ENCODE data around the gene CEP85.

The CEP85 gene

DNA sequence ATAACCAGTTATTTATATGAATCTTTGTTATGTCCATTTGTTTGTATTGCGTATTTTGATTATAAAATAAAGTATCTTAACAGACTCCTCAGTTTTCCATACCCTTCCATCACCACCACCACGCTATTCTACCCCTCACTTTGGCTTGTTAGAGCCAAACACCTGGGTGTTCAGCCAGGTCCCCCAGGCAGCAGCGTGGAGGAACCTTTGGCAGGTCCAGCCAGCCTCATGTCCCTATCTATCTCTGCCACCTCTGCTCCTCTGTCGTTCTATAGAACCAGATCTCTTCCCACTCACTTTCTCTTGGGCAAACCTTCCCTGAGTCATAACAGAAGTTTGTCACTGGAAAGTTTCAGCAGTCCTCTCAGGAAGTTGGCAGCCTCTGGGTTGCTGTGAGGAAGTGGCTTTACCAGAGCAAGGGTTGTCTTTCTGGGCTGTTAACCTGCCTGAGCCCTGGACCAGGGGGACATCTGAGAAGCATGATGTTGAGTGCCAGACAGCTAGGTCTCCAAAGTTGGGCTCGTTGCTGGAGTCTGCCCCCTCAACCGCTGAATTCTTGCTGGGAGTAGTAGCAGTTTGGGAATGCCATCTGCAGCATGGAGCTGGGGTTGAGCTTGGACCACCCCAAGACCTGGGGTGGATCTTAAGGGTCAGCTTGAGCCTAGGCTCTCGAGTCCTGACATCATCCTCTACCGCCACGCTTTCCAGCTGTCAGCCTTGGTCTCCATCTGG lies 44.9 kb downstream of the CEP85 start:
- DNase-seq, result peak; percentile 39

DNA sequence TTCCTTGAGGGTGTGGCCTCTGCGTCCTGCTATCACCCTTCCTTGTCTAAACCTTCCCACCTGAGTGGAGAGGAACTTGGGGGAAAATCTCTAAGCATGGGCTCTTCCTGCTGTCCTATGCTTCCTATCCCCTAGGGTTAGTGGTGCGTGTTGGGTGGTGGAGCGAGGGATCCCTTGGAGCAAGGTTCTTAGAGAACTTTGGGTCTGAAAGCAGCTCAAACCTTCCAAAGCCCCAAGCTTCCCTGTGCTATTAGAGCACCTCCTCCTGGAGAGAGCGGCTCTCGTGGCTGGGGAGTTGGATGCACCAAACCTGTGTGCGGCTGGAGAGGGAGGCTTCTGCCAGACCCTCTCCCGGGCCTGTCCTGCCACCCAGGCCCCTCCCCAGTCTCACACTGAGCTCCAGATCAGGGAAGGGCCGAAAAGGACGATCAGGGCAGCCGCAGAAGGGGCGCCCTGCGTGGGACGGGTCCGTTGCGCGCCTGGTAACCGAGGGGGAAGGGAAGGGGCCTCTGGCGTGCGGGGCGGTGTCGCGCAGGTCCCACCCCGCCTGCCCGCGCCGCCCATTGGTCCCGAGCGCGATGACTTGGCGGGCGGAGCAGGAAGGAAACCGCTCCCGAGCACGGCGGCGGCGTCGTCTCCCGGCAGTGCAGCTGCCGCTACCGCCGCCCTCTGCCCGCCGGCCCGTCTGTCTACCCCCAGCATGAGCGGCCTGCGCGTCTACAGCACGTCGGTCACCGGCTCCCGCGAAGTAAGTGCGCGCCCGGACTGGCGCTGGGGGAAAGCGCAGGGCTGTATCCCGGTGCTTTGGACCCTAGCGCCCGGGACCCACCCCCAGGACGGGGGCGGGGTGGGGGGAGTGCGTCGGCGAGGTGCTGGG lies 45.7 kb downstream of the CEP85 start, which contains the start of gene SH3BGRL3:
Gene SH3BGRL3, plus strand, starts transcription at position 631 of the 877 bp plus-strand sequence. Its CDS starts 70 bp downstream, at position 701.
- DNase-seq, result peak; percentile 87

DNA sequence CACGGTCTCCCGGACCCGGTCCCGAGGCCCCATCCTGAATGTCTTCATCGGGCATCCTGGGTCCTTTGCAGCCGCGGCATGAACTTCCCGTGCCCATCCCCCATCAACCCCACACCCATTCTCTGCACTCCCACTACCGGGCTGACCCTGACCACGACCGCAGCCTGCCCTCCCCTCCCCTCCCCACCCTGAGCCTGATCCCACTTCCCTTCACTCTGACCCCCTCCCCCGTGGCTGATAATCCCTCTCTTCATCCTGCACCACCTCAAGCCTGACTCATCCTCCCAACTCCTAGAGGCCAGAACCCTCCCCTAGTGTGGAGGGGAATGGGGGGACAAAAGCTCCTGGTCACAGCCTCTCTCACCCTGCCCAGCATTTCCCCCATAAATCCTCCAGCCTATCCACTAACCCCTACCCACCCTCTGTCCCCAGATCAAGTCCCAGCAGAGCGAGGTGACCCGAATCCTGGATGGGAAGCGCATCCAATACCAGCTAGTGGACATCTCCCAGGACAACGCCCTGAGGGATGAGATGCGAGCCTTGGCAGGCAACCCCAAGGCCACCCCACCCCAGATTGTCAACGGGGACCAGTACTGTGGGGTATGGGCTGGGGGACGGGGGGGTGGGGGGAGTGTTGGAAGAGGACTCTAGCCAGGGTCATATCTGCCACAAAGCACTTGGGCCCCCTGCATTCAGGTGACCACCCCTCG lies 46.5 kb downstream of the CEP85 start:
- DNase-seq, result peak; percentile 30

DNA sequence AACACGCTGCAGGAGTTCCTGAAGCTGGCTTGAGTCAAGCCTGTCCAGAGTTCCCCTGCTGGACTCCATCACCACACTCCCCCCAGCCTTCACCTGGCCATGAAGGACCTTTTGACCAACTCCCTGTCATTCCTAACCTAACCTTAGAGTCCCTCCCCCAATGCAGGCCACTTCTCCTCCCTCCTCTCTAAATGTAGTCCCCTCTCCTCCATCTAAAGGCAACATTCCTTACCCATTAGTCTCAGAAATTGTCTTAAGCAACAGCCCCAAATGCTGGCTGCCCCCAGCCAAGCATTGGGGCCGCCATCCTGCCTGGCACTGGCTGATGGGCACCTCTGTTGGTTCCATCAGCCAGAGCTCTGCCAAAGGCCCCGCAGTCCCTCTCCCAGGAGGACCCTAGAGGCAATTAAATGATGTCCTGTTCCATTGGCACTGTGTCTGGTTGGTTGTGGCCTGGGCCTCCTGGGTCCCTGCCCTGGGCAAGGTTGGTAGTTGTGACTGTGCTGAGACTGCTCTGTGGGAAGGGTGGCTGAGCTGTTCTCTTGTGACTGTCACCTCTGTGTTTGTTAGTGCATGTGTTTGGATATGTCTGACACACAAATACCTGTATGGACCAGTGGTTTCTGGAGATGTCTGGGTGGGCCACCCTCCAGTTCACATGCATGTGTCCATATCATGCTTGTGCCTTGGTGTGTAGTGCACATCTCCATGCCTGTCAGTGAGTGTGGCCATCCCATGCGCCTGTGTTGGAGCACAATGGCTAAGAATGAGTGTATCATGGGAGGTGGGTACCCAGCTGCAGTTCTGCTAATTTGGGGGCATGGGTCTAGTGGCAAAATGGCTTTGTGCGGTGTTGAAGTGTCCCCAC lies 47.3 kb downstream of the CEP85 start:
- DNase-seq, result no peak

DNA sequence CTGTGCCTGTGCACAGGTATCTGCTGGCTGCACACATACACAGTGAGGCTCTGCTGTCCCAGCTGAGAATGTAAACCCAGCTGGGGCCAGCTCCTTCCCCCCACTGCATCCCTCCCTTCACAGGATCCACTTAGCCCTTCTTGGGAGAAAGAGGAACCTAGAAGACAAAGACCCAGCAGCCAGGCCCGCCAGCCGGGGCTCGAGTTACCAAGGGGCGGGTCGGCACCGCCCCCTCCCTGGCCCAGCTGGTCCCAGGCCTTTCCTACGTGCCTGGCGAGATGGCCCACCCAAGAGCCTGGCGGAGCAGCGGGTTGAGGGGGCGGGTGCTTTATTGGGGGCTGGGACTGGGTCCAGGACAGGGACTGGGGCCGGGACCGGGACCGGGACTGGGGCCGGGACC lies 48.0 kb downstream of the CEP85 start:
- DNase-seq, result no peak

DNA sequence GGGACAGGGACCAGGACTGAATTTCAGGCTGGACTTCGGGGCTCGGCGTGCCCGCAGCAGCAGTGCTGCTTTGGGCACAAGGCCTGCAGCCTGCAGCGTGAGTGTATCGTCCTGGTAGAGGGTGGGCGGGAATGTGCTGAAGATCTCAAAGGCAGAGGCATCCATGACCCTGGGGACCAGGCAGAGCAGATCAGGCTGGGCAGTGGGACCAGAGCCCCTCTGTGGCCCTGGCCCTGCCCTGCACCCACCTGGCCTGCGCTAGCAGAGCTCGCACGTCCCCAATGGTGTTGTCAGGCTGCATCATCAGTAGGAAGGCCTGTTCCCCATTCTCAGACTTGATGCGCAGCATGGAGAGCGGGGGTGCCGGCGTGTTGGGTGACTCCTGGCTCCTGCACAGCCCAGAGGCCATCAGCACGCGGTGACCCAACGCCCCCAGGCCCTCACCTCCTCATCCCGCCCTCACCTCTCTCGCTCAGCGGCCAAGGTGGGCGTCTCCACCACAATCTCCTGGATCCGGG lies 48.5 kb downstream of the CEP85 start:
- DNase-seq, result no peak

DNA sequence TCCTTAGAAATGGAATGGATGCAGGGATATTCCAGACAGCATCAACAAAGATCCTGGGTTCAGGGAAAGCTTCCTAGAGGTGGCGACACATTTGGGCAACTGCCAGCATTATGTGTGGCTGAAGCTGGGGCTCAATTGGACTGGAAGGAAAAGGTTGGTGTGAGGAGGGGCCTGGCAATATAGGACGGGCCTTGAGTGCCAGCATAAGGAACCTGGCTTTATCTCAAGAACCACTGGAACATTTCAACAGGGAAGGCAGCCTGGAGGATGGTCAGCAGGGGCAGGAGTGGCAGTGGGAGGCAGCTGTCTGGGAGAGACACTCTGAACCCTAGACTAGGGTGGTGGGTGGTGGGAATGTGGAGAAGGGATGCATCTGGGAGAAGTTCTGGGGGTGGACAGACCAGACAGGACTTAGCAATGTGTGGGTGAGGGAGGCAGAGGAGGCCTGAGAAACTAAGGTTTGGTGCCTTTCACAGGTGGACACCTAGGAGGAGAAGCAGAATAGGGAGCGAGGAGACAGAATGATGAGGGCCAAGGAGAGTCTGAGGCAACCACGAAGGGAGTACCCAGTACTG lies 49.4 kb downstream of the CEP85 start:
- no peak for DNase-seq

DNA sequence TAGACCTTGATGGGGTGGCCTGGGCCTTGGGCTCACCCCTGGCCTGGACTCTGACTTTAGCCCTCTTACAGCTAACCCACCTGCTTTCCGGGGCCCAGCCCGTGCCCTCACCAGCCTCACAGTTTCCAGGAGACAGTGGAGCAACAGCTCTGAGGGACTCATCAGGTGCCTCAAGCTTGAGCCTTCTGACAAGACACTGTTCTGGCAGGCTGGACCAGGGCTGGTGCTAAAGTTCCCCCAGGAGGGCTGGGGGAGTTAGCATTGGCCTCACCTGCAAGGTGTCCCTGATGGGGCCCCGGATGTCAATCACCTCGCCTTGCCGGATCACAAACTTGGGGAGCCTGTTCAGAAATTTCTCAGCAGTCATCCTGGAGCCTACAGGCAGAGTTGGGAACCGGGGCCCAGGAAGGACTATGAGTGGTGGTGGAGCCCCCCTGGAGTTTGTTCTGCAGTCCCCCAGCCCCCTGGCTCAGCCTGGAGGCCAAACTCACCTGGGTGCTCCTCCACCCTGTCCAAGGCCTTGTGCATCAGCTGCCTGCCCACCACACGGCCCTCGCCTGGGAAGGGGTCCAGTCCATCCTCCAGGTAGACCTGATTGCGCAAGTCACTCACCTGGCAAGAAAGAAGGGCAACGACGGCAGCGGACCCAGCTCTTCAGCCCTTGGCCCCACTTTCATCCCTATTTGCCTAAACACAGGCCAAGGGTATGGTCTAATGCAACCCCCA lies 50.0 kb downstream of the CEP85 start:
- DNase-seq, result no peak

DNA sequence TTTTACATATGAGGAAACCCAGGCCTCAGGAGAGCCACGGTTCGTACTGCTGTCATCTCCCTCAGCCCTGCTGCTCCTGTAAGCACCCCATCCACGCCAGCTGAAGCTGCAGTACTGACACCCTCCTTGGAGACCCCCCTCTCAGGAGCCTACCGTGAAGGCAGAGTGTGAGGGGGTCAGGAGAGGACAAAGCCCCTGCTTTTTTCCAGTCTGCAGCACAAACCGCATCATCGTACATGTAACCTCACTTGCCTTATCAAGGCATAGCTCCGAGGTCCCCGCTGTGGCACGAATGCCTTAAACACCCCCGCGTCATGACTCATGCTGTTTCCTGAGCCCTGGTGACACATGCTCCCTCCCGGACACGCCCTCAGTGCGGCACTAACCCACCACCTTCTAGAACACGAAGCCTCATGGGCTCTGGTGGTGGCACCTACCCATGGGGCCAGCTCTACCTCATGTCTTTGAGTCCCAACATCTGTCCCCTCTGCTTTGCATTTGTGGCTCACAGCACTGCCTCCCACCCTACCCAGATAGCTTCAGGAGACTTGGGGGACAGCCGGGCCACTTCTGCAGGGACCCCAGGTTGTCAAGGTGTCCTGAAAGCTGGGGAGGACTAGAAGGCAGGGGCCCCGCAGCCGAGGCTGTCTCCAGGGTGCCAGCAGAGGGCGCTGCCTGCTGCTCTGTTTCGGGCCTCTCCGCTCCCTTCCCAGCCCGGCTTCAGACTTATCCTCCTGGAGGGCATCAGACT lies 50.8 kb downstream of the CEP85 start:
- DNase-seq, result peak; percentile 92

DNA sequence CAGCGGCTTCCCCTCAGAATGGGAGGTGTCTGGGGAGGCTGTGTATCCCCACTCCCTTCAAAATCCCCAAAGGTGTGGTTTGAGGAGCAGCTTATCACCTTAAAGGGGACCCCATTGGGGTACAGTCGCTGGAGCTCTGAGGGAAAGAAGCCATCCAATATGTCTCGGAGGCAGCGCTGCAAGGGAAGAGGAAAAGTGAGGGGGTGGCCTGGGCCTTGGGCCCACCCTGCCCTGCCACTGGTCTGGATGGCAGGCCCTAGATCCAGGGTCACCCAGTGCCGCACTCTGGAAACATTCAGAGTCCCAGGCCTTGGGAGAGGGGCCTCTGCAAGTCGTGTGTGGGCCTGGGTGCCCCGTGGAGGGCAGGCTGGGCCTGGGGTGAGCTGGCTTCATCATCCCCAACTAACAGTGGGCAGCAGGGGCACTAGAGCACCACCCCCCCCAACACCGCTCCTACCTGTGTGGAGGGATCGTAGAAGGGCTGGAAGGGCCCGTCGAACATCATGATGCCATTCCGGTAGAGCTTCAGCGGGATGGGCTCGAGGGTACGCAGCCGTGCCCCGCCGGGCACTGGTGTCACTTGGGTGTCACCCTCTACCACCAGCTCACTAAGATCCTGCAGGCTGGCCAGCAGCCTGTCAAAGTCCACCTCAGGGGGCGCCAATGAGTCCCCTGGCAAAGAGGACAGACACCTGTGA lies 51.5 kb downstream of the CEP85 start:
- peak; percentile 40 for DNase-seq

DNA sequence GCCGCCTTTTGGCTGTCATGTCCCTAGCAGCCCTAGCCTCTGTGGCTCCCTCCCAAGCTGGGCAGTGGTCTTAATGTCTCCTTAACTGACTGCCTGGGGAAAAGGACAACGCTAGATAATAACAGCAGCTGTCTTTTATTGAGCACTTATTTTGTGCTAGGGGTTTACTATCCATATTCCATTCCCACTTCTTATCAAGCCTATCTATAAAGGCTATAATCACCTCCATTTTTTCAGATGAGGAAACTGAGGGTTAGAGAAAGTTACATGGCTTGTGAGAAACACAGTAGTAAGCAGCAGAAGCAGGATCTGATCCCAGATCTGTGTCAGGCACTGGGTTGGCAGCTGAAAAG lies 52.0 kb downstream of the CEP85 start:
- no peak for DNase-seq

DNA sequence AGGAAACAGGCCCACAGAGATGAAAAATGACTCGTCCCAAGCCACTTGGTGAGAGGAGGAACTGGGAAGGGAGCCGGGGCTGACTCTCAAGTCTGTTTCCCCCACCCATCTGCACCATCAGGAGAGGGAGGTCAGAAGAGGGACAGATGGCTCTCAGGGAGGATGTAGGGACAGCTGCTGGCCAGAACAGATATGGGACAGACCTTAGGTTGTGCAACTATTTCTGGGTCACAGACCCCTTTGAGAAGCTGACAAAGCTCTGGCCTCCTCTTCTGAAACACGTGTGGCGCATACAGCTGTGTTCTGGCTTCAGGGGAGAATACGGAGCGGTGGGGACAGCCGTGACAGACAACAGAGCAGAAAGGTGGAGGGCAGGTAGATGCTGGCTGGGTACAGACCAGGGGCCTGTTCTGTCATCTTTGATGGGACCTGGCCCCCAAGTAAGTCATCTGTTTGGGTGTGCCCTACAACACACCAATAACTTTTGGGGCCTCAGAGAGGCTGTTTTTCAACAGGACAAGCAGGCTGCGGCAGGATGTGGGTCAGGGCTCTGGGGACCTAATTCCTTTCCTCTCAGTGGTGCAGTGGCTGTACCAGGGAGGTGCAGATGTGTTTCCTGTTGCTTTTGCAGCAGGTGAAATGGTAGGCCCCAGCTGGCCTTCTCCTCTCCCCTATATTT lies 53.2 kb downstream of the CEP85 start:
- DNase-seq, result peak; percentile 80

DNA sequence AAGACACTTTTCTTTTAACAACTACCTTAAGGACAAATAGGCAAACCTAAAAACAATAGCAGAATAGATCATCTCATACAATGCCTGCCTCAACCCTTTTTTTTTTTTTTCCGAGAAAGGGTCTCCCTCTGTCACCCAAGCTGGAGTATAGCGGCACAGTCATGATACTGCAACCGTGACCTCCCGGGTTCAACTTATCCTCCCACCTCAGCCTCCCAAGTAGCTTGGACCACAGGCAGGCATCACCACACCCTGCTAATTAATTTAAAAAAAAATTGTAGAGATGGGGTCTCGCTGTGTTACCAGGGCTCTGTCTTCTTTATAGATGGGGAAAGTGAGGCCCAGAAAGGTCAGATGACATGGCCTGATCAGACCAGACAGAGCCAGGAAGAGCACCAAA lies 53.8 kb downstream of the CEP85 start:
- no peak for DNase-seq

DNA sequence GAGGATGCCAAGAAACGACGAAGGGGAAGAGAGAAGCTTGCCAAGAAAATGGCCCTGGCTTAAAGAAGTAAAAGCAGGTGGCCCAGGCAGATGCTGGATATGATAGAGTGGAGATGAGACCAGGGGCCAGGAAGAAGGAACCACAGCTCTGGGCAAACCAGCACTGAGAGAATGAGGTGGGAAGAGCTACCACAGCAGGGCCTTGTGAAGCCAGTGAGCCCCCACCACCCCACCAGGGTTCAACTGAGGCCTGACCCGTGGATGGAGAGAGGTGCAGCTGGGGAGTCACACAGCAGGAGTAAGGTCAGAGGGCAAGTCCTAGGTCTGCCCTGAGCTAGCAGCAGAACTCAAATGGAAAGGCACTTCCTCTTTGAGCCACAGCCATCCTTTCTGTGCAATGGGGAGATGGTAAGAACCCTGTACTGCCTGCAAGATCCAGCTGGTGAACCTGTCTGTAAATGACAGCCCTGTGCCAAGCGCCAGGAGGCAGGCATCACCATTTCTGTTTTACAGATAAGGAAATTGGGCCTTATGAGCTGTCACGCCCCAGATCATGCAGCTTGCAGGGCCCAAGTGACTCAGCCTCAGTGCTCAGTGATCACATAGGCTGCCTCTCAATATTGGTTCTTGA lies 54.4 kb downstream of the CEP85 start:
- DNase-seq, result peak; percentile 52

DNA sequence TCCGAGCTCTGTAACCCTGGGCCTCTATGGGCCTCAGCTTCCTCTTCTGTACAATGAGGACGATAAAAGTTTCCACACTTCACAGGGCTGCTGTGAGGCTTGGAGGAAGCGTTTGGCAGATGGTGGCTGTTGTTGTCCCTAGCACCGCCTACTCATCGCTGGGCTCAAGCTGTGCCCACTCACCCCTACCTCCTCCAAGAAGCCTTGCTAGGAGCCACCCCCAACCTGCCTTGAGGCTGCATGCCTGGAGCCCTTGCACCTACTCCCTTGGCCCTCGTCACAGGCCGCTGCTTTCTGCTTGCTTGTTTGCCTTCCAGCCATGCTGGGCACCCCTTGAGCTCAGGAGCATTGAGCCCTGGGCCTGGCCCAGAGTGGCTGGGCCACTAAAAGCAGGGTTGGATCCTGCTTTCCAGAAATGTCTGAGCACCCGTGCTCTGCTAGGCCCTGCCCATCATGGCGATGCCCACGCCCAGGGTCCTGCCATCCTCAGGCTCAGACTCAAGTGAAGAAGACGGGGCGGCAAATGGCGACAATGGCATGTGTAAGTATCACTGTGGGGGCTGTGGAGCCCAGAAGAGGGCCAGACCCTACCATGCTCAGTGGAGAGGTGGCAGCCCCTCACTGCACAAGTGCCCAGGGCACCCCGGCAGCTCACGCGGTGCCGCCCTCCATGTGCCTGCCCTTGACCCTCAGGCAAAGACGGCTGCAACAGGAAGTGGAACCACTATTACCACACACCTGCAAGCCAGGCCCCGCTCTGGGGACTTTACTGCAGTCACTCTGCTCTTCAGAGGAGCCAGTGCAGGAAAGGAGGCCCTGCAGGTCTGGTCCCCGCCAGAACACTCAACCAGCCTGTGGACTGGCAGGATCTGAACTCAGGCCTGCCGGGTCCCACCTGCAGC lies 55.4 kb downstream of the CEP85 start:
- DNase-seq, result peak; percentile 46

DNA sequence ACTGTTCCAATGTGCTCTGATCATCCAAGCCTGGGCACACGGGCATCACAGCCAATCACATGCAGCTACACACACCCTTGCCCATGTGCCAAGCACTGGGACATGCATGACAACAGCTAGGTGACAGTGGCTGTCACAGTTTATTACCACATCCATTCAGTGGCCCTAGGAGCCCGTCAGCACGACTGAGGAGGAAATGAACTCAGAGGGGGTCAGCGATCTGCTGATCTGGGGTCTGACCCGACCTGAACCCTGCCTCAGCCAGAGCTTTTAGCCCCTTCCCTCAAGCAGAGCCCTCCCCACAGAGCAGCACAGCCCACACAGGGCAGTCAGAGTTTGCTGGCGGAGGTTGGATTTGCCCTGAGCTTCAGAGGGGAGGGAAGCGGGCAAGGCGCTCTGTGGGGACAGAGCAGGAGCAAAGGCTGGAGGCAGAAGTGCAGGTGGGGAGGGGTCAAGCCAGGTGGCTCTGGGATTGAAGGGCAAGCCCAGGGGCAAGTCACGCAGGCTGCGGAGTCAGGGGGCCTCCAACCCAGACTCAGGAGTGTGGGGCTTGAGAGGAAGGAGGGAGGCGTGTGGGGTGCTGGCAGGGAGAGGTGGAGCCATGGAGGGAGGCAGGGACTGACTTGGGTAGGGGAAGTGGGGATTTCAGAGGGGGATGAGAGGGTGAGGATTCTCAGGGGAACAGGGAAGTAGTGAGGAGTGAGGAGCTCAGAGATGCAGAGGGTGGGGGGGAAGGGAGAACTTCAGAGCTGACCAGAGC lies 56.3 kb downstream of the CEP85 start:
- no peak for DNase-seq

DNA sequence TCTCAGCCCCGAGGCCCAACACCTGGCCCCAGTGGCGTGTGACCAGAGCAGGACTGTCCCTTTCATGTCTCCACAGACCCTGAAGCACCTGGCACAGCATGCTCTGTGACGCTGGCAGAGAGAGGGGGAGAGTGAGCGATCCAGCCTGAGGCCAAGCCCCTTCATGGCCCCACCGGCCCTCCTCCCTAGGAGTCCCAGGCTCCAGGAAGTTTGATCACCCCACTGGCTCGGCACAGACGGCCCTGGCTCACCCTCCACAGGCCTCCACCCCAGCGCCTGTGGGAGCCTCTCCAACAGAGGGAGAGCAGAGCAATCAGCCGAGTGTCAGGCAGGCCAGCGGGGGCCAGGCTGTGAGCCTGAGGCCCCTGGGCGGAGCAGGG lies 56.9 kb downstream of the CEP85 start:
- no peak for DNase-seq

All from CD4-positive, alpha-beta T cell treated with Interleukin-12 subunit alpha and Interleukin-12 subunit beta, for 1 hour (primary cell).